ENCODE measurements around the gene BEST4.
"Not testable (repeated sequence)": the region's sequence is repeated elsewhere in the genome, so short reads cannot be mapped to it uniquely, and the experiment has no call there.

Gene BEST4

DNA sequence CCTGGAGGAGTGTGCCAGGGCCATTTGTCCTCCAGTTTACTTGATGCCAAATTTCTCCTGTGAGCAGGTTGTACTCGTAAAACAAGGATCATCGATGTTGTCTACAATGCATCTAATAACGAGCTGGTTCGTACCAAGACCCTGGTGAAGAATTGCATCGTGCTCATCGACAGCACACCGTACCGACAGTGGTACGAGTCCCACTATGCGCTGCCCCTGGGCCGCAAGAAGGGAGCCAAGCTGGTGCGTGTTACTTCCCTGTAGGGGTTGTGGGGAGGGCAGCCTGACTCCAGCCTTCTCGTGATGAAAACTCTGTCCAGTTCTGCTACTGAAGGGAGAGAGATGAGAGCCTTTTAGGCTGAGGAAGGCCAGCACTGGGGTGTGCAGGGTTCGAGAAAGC, 10.4 kb downstream of the BEST4 start:
- Histone ChIP-seq H3K36me3 (ENCODE audit: control insufficient read depth, insufficient read depth, low read length) (no peaks in the 10 kb centered on the region), H3K79me2 (no peaks in the 10 kb centered on the region), H3K4me2 (ENCODE audit: low read length) (no peak overlapping the region), H3K4me1 (no peaks in the 10 kb centered on the region), H3K9me3 (ENCODE audit: control insufficient read depth, low read length) (no peaks in the 10 kb centered on the region), H3K27ac (no peak overlapping the region), H3K9ac (no peak overlapping the region), H3K27me3 (ENCODE audit: control insufficient read depth, insufficient read depth, low read length) (no peaks in the 10 kb centered on the region), H3K4me3 (ENCODE audit: low read depth, low read length) (no peak overlapping the region), H2AFZ (no peak overlapping the region)
- TF ChIP-seq, protein P1, sequence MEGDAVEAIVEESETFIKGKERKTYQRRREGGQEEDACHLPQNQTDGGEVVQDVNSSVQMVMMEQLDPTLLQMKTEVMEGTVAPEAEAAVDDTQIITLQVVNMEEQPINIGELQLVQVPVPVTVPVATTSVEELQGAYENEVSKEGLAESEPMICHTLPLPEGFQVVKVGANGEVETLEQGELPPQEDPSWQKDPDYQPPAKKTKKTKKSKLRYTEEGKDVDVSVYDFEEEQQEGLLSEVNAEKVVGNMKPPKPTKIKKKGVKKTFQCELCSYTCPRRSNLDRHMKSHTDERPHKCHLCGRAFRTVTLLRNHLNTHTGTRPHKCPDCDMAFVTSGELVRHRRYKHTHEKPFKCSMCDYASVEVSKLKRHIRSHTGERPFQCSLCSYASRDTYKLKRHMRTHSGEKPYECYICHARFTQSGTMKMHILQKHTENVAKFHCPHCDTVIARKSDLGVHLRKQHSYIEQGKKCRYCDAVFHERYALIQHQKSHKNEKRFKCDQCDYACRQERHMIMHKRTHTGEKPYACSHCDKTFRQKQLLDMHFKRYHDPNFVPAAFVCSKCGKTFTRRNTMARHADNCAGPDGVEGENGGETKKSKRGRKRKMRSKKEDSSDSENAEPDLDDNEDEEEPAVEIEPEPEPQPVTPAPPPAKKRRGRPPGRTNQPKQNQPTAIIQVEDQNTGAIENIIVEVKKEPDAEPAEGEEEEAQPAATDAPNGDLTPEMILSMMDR (IDR thresholded peaks at IDR 0.05) = no peak

DNA sequence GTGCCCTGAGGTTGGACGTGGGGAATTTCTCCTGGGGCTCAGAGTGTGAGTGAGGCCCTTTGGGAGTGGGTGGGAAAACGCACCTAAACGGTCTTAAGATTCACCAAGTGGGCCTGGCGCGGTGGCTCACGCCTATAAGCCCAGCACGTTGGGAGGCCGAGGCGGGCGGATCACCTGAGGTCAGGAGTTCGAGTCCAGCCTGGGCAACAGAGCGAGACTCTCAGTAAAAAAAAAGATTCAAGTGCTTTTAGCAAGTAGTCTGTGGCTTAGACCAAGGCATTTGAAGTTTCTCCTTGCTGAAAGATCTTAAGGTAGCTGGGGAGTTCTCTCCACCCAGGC, 11.3 kb downstream of the BEST4 start:
- H3K9ac ChIP-seq = no peak overlapping the region
- H3K9me3 ChIP-seq (ENCODE audit: control insufficient read depth, low read length) = no peaks in the 10 kb centered on the region
- TF ChIP-seq, protein P1 (IDR thresholded peaks at IDR 0.05) = no peak
- H3K4me1 ChIP-seq = no peaks in the 10 kb centered on the region
- peak overlapping the region; percentile 95 for H3K4me2 ChIP-seq (ENCODE audit: low read length)
- no peaks in the 10 kb centered on the region for H3K27me3 ChIP-seq (ENCODE audit: control insufficient read depth, insufficient read depth, low read length)
- H3K27ac ChIP-seq = peak overlapping the region; percentile 91
- H3K79me2 ChIP-seq = no peaks in the 10 kb centered on the region
- no peaks in the 10 kb centered on the region for H3K36me3 ChIP-seq (ENCODE audit: control insufficient read depth, insufficient read depth, low read length)
- no peak overlapping the region for H2AFZ ChIP-seq
- H3K4me3 ChIP-seq (ENCODE audit: low read depth, low read length) = peak overlapping the region; percentile 95

DNA sequence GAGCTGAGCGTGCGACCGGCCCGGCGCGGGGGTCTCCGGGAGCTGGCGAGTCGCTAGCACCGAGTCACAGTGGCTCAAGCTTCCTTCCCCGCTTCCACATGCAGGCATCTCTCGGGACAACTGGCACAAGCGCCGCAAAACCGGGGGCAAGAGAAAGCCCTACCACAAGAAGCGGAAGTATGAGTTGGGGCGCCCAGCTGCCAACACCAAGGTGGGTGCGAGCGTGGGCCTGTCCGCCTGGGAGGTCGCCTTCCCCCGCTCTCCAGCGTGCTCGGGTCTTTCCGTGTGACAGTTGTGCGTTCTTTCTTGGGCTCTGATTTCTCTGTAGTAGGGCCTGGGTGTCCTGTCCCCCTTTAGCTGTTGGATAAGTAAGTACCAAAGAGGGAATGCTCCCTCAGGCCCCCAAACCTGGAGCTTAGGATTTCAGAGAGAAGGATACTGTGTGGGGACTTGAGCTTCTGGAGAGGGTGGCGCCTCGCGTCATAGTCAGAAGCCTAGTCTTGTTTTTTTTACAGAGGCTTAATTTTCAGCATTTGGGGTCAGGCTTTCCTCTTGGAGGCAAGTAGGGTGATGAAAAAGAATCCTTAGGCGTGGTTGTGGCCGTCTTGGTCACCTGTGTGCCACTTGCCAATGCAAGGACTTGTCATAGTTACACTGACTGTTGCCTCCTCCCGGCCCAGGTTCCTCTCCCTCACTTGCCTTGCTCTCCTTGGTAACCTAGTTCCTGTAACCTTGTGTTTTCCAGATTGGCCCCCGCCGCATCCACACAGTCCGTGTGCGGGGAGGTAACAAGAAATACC, 11.8 kb downstream of the BEST4 start:
- peak overlapping the region; percentile 96 for H2AFZ ChIP-seq
- H3K4me2 ChIP-seq (ENCODE audit: low read length) = peak overlapping the region; percentile 95
- H3K4me3 ChIP-seq (ENCODE audit: low read depth, low read length) = peak overlapping the region; percentile 95
- no peaks in the 10 kb centered on the region for H3K79me2 ChIP-seq
- H3K27ac ChIP-seq = peak overlapping the region; percentile 91
- no peaks in the 10 kb centered on the region for H3K9me3 ChIP-seq (ENCODE audit: control insufficient read depth, low read length)
- no peaks in the 10 kb centered on the region for H3K36me3 ChIP-seq (ENCODE audit: control insufficient read depth, insufficient read depth, low read length)
- peak overlapping the region; percentile 76 for H3K9ac ChIP-seq
- no peaks in the 10 kb centered on the region for H3K27me3 ChIP-seq (ENCODE audit: control insufficient read depth, insufficient read depth, low read length)
- H3K4me1 ChIP-seq = no peaks in the 10 kb centered on the region
- TF ChIP-seq, protein P1 (IDR thresholded peaks at IDR 0.05) = no peak

DNA sequence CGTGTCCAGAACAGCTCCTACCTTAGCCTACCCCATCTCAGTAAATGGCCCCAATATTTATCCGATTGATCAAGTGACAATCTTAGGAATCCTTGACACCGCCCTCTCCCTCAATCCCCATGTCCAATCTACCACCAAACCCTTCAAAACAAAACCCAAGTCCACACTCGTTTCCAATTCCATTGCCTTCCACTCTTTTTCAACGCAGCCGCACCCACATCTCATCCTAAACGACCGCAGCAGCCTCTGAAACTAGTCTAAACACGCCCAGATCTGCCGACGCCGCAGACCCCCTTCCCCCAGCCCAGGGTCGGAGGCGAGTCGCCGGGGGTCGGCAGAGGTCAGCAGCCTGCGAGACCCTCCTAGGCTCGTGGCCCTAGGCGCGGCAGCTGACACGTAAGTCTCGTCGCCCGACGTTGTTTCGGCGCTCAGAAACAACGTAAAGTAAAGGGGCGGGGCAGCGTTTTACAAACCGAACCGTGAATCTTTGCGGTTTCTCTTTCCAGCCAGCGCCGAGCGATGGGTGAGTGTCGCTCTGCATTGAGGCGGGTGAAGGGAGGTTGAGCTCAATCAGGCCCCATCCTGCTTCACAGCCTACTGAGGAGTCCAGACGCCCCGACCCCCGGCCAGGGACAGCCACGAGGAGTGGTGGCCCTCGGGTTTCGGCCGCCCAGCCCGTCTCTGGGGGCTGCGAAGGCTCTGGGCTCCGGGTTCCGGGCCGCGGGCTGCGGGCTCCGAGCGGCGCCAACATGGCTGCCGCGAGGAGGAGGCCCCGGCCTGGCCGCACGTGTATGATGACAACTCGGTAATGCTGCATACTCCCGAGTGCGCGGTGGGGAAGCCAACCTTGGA, 12.7 kb downstream of the BEST4 start, which contains the start of gene RPS8:
Gene RPS8, plus strand, starts transcription at position 463 of the 852 bp plus-strand sequence. Its CDS starts 57 bp downstream, at position 520.
- no peaks in the 10 kb centered on the region for H3K9me3 ChIP-seq (ENCODE audit: control insufficient read depth, low read length)
- H3K36me3 ChIP-seq (ENCODE audit: control insufficient read depth, insufficient read depth, low read length) = no peaks in the 10 kb centered on the region
- peak within 1 kb of the TSS; percentile 95 for H3K4me3 ChIP-seq (ENCODE audit: low read depth, low read length)
- peak within 1 kb of the TSS; percentile 96 for H2AFZ ChIP-seq
- H3K4me2 ChIP-seq (ENCODE audit: low read length) = peak within 1 kb of the TSS; percentile 95
- H3K4me1 ChIP-seq = no peaks in the 10 kb centered on the region
- H3K79me2 ChIP-seq = no peaks in the 10 kb centered on the region
- TF ChIP-seq, protein P1 (IDR thresholded peaks at IDR 0.05) = no peak
- peak within 1 kb of the TSS; percentile 76 for H3K9ac ChIP-seq
- H3K27me3 ChIP-seq (ENCODE audit: control insufficient read depth, insufficient read depth, low read length) = no peaks in the 10 kb centered on the region
- peak within 1 kb of the TSS; percentile 91 for H3K27ac ChIP-seq

DNA sequence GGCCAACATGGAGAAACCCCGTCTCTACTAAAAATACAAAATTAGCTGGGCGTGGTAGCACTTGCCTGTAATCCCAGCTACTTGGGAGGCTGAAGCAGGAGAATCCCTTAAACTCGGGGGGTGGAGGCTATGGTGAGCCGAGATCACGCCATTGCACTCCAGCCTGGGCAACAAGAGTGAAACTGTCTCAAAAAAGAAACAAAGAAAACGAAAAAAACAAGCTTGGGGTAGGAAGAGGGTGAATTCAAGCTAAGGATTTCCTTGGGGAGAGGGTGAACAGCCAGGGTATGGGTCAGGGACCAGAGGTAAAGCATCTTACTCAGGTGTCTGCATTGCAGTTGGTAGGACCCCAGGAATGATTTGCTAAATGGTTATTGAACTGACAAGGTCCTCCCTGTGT, 21.5 kb downstream of the BEST4 start:
- not testable (repeated sequence) for H3K4me1 ChIP-seq; H3K9me3 ChIP-seq (ENCODE audit: control insufficient read depth, low read length); H3K27me3 ChIP-seq (ENCODE audit: control insufficient read depth, insufficient read depth, low read length)

More for the DNA sequence above, 21.5 kb downstream of the BEST4 start:
- H3K27ac ChIP-seq; H3K4me3 ChIP-seq (ENCODE audit: low read depth, low read length); H3K36me3 ChIP-seq (ENCODE audit: control insufficient read depth, insufficient read depth, low read length); H3K79me2 ChIP-seq; H3K9ac ChIP-seq; H3K4me2 ChIP-seq (ENCODE audit: low read length); H2AFZ ChIP-seq: not testable (repeated sequence)
